ENCODE measurements around the gene CCDC87.
A peak's percentile ranks its signal among the peaks of the same experiment; 100 is the strongest.

GRCh38 chr11:66592457-66593302, at the start of gene CCDC87, which contains the start of gene CCS:
- peak; percentile 76 for TF ChIP-seq CTCF (IDR thresholded peaks at IDR 0.05)
- no peak for TF ChIP-seq EZH2 (IDR thresholded peaks at IDR 0.05)
